ENCODE data around the gene TSPAN9.

Gene TSPAN9

DNA sequence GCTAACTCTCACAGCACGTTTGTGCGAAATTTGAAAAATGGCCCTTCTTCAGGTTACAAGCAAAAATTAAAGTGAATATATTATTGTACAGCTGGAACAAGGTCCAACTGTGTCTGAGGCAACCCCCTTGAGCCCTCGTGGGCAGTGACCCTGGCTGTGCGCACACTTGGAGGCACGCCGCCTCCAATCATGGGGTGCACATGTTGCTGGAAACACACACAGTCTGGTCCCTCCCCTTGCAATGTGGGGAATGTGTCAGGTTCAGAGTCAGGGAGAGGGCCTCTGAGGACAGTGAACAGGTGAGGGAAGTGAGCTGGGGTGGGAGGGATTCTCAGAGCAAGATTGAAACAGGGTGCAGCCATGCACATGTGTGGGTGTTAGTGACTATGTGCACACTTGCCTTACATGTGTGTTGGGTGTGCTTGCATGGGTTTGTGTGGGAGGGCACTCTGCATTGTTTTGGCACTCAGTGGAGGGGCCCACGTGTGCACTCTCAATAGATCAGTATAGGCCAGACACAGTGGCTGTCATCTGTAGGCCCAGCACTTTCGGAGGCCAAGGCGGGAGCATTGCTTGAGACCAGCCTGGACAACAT, 9.6 kb downstream of the TSPAN9 start:
- Histone ChIP-seq H3K9ac (ENCODE audit: low read length) (no peak overlapping the region), H3K36me3 (ENCODE audit: control insufficient read depth, insufficient read depth, low read length) (no peaks in the 10 kb centered on the region), H3K4me1 (ENCODE audit: control insufficient read depth, insufficient read depth, low read length) (no peaks in the 10 kb centered on the region), H3K27ac (ENCODE audit: low read depth, low read length) (no peak overlapping the region), H3K27me3 (ENCODE audit: control insufficient read depth, insufficient read depth, low read length) (no peaks in the 10 kb centered on the region), H3K4me3 (ENCODE audit: low read length) (no peak overlapping the region)

DNA sequence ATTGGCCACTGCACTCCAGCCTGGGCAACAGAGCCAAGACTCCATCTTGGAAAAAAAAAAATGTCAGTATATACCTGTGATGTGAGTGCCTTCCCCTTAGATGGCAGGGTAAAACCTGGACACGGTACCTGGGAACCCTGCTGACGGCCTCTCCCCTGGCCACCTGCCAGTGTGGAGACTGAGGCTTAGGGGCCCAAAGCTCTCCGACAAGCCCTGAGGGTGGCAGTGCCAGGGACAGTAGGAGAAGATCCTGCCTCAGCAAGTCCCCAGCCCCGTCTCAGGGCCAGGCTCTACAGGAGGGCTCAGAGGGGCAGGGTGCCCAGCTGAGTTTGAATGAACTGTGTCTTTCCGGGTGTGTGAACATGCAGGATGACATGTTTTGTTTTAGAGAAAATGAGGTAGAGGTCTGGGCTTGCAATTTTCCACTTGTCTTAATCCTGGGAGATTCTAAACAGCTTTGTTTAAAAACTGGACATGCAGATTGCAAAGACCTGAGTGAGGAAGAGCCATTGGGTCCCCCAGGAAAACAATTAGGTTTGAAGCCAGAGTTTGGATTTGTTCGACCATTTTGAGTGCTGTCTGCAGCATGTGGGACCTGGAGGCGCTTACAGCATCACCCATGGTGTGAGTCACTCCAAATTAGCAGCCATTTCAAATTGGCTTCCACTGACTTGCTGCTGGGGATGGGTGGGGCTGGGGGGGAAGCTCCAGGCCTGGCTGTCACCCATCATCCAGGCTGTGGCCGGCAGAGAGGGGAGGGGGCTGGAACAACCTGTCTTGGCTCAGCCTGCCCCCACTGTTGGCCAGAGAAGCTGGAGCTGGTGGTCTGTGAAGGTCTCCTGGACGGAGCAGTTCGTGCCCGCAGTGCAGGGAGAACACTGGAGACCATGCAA, 10.8 kb downstream of the TSPAN9 start:
- H3K27me3 ChIP-seq (ENCODE audit: control insufficient read depth, insufficient read depth, low read length), result no peaks in the 10 kb centered on the region
- H3K36me3 ChIP-seq (ENCODE audit: control insufficient read depth, insufficient read depth, low read length), result no peaks in the 10 kb centered on the region
- H3K27ac ChIP-seq (ENCODE audit: low read depth, low read length), result no peak overlapping the region
- no peaks in the 10 kb centered on the region for H3K4me1 ChIP-seq (ENCODE audit: control insufficient read depth, insufficient read depth, low read length)
- H3K4me3 ChIP-seq (ENCODE audit: low read length), result no peak overlapping the region
- H3K9ac ChIP-seq (ENCODE audit: low read length), result no peak overlapping the region

- Histone ChIP-seq H3K36me3 (ENCODE audit: control insufficient read depth, insufficient read depth, low read length) (no peaks in the 10 kb centered on the region), H3K27me3 (ENCODE audit: control insufficient read depth, insufficient read depth, low read length) (no peaks in the 10 kb centered on the region), H3K4me1 (ENCODE audit: control insufficient read depth, insufficient read depth, low read length) (no peaks in the 10 kb centered on the region), H3K9ac (ENCODE audit: low read length) (no peak overlapping the region), H3K27ac (ENCODE audit: low read depth, low read length) (no peak overlapping the region), H3K4me3 (ENCODE audit: low read length) (no peak overlapping the region)
These were observed 12.4 kb downstream of the TSPAN9 start for GRCh38 chr12:3089588-3089987.

DNA sequence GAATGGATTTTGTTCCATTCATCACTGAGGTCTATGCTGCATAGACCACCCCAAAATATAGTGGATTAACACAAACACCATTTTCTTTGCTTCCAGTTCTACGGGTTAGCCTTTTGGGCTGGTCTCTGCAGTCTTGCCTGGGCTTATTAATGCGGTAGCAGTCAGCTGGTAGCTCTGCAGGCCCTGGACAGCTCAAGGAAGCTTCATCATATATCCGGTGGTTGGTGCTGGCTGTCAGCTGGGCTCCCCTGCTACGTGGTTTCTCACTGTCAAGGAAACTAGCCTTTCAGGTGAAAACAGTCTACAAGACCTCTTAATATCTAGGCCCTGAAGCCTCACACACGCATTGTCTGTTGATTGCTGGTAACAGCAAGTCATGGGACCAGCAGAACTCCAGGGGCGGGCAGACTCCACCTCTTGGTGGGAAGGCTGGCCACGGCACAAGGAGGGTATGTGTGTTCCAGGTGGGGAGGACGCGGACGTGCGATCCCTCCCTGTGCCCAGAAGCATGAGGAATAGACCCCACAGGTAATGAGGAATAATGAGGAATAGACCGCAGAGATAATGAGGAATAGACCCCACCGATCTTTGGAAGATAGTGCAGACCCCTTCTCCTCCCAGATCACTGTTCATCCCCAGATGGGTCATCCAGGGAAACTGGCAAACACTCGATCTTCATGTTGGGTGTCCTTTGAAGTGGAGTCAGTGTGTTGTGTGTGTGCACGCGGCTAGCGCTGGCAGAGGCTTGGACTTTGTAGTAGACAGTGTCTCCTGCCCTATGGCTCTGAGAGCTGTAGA, 13.3 kb downstream of the TSPAN9 start:
- no peak overlapping the region for H3K9ac ChIP-seq (ENCODE audit: low read length)
- H3K36me3 ChIP-seq (ENCODE audit: control insufficient read depth, insufficient read depth, low read length), result no peaks in the 10 kb centered on the region
- H3K27ac ChIP-seq (ENCODE audit: low read depth, low read length), result no peak overlapping the region
- no peaks in the 10 kb centered on the region for H3K27me3 ChIP-seq (ENCODE audit: control insufficient read depth, insufficient read depth, low read length)
- H3K4me3 ChIP-seq (ENCODE audit: low read length), result no peak overlapping the region
- no peaks in the 10 kb centered on the region for H3K4me1 ChIP-seq (ENCODE audit: control insufficient read depth, insufficient read depth, low read length)

- Histone ChIP-seq H3K4me3 (ENCODE audit: low read length) (no peak overlapping the region), H3K27ac (ENCODE audit: low read depth, low read length) (no peak overlapping the region), H3K9ac (ENCODE audit: low read length) (no peak overlapping the region), H3K27me3 (ENCODE audit: control insufficient read depth, insufficient read depth, low read length) (no peaks in the 10 kb centered on the region), H3K36me3 (ENCODE audit: control insufficient read depth, insufficient read depth, low read length) (no peaks in the 10 kb centered on the region), H3K4me1 (ENCODE audit: control insufficient read depth, insufficient read depth, low read length) (no peaks in the 10 kb centered on the region)
These were observed 13.8 kb downstream of the TSPAN9 start for GRCh38 chr12:3091038-3091319.

DNA sequence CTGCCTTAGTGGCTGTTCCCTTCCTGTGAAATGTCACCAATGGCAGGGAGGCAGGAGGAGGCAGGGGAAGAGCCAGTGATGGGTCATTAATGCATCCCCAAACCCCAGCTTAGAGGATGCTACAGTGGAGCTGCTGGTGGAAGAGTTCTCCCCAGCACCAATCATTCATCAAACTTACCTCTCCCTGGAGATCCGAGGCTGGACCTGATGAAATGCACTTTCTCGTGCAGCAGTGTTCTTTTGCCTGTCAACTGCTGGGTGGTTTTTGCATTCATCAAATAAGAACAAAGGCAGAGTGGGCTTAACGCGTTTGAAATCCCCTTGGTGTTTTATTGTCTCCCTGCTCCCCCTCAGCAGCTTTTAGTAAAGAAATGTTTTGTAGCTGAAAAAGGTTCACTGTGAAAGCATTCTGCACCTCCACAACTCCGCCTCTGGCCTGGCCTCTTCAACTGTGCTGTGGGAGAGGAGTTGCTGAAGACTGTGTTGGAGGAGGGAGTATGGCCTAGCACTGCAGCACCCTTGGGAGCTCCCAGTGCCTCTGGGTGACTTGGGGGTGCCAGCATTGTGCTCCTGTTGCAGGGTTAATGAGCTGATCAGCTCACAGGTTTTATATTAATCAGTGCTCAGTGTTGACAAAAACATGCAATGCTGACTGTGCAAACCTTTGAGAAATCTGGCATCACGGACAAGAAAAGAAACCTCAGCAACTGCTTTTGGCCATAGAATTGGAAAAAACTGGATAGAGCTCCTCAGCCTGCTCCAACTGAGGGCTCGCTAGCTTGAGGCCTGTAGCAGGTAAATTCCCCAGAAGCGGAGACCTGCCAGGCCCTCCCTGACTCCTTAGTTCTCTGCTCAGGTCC, 14.4 kb downstream of the TSPAN9 start:
- H3K9ac ChIP-seq (ENCODE audit: low read length), result no peak overlapping the region
- no peak overlapping the region for H3K27ac ChIP-seq (ENCODE audit: low read depth, low read length)
- H3K4me1 ChIP-seq (ENCODE audit: control insufficient read depth, insufficient read depth, low read length), result no peaks in the 10 kb centered on the region

DNA sequence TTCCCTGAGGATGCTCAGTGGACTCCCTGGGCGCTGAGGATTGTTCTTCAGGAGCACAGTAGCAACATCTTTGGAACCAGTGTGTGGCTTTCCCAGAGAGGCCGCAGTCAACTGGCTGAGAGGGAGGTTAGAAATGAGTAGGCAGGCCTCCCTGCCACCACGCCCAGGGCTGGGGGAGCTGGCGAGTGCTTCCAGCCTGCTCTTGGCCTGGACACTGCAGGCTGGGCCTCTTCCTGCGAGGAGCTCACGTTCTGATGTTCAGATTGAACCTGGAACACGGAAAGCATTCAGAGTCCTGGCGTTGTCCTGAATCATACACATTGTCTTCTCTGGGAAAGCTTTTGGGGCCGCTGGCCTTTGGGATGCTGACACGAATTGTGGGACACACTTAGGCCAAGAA, 15.6 kb downstream of the TSPAN9 start:
- no peak overlapping the region for H3K4me3 ChIP-seq (ENCODE audit: low read length)
- no peak overlapping the region for H3K27ac ChIP-seq (ENCODE audit: low read depth, low read length)
- H3K9ac ChIP-seq (ENCODE audit: low read length), result no peak overlapping the region
- H3K36me3 ChIP-seq (ENCODE audit: control insufficient read depth, insufficient read depth, low read length), result no peaks in the 10 kb centered on the region
- H3K27me3 ChIP-seq (ENCODE audit: control insufficient read depth, insufficient read depth, low read length), result no peaks in the 10 kb centered on the region
- no peaks in the 10 kb centered on the region for H3K4me1 ChIP-seq (ENCODE audit: control insufficient read depth, insufficient read depth, low read length)

More for the DNA sequence above, 14.4 kb downstream of the TSPAN9 start:
- H3K4me3 ChIP-seq (ENCODE audit: low read length), result no peak overlapping the region
- no peaks in the 10 kb centered on the region for H3K36me3 ChIP-seq (ENCODE audit: control insufficient read depth, insufficient read depth, low read length)
- H3K27me3 ChIP-seq (ENCODE audit: control insufficient read depth, insufficient read depth, low read length), result no peaks in the 10 kb centered on the region

GRCh38 chr12:3097186-3097804, 20.1 kb downstream of the TSPAN9 start:
- Histone ChIP-seq H3K9ac (ENCODE audit: low read length) (no peak overlapping the region), H3K27ac (ENCODE audit: low read depth, low read length) (no peak overlapping the region), H3K27me3 (ENCODE audit: control insufficient read depth, insufficient read depth, low read length) (no peaks in the 10 kb centered on the region), H3K36me3 (ENCODE audit: control insufficient read depth, insufficient read depth, low read length) (no peaks in the 10 kb centered on the region), H3K4me1 (ENCODE audit: control insufficient read depth, insufficient read depth, low read length) (no peaks in the 10 kb centered on the region), H3K4me3 (ENCODE audit: low read length) (no peak overlapping the region)

DNA sequence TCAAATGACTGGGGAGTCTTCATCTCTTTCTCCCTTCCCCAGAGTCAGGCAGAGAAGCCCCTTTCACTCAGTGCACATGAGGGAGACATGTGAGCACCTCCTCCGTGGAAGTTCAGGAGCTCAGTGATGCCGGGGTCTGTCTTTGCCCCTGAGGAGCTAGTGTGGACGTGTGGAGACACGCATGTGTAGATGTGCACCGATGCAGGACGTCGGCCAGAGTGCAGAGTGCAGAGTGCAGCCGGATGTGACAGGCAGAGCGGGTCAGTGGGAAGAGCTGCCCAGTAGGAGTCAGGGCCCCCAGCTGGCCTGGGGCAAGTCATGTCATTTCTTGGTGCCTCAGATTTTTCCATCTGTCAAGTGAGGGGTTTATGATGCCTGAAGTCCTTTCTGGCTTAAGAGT, 20.7 kb downstream of the TSPAN9 start:
- H3K4me3 ChIP-seq (ENCODE audit: low read length), result no peak overlapping the region
- no peak overlapping the region for H3K9ac ChIP-seq (ENCODE audit: low read length)
- H3K27me3 ChIP-seq (ENCODE audit: control insufficient read depth, insufficient read depth, low read length), result no peaks in the 10 kb centered on the region
- H3K36me3 ChIP-seq (ENCODE audit: control insufficient read depth, insufficient read depth, low read length), result no peaks in the 10 kb centered on the region
- H3K4me1 ChIP-seq (ENCODE audit: control insufficient read depth, insufficient read depth, low read length), result no peaks in the 10 kb centered on the region
- no peak overlapping the region for H3K27ac ChIP-seq (ENCODE audit: low read depth, low read length)

- Histone ChIP-seq H3K36me3 (ENCODE audit: control insufficient read depth, insufficient read depth, low read length) (no peaks in the 10 kb centered on the region), H3K27me3 (ENCODE audit: control insufficient read depth, insufficient read depth, low read length) (no peaks in the 10 kb centered on the region), H3K4me3 (ENCODE audit: low read length) (no peak overlapping the region), H3K4me1 (ENCODE audit: control insufficient read depth, insufficient read depth, low read length) (no peaks in the 10 kb centered on the region), H3K27ac (ENCODE audit: low read depth, low read length) (no peak overlapping the region), H3K9ac (ENCODE audit: low read length) (no peak overlapping the region)
These were observed 21.3 kb downstream of the TSPAN9 start for GRCh38 chr12:3098436-3098835.

DNA sequence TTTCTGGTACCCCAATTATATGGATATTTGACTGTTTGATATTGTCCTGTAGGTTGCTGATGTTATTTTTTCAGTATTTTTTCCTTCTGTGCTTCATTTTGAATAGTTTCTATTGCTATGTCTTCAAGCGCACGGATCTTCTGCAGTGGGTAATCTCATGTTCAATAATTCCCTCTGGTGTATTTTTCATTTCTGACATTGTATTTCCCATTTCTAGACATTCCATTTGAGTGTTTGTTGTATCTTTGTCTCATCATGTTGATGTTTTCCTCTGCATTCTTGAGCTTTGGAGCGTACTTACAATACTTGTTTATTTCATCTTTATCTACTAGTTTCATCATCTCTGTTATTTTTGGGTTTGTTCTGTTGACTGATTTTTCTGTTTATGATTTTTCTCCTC, 22.0 kb downstream of the TSPAN9 start:
- no peak overlapping the region for H3K9ac ChIP-seq (ENCODE audit: low read length)
- no peak overlapping the region for H3K4me3 ChIP-seq (ENCODE audit: low read length)
- H3K36me3 ChIP-seq (ENCODE audit: control insufficient read depth, insufficient read depth, low read length), result no peaks in the 10 kb centered on the region
- H3K27me3 ChIP-seq (ENCODE audit: control insufficient read depth, insufficient read depth, low read length), result no peaks in the 10 kb centered on the region
- H3K27ac ChIP-seq (ENCODE audit: low read depth, low read length), result no peak overlapping the region
- no peaks in the 10 kb centered on the region for H3K4me1 ChIP-seq (ENCODE audit: control insufficient read depth, insufficient read depth, low read length)
